HEK293 (cell line): Measurements from ENCODE around the gene TPM2.

ENCODE experiments used
- SALL2 ChIP-seq: fragments of 450-650 bp; formaldehyde crosslinking; IDR thresholded peaks from 2 replicates; pipeline ENCODE4 v1.5.0; 2017; ENCODE audit warnings: missing biosample characterization, mild to moderate bottlenecking, missing genetic modification characterization, borderline replicate concordance
- SP3 ChIP-seq: fragments of 450-650 bp; formaldehyde crosslinking; IDR thresholded peaks from 2 replicates; pipeline ENCODE4 v1.5.1; 2016; ENCODE audit warnings: missing biosample characterization, missing genetic modification characterization
- SP7 ChIP-seq: fragments of 450-650 bp; formaldehyde crosslinking; IDR thresholded peaks from 2 replicates; pipeline ENCODE4 v1.5.1; 2016; ENCODE audit warnings: missing biosample characterization, missing genetic modification characterization
- TCF7L2 ChIP-seq: IDR thresholded peaks from 2 replicates; pipeline ENCODE4 v1.6.1; 2011; ENCODE audit warnings: low read depth, mild to moderate bottlenecking, inconsistent platforms, low read length, moderate library complexity, borderline replicate concordance
- ZBTB48 ChIP-seq: fragments of 450-650 bp; formaldehyde crosslinking; IDR thresholded peaks from 2 replicates; pipeline ENCODE4 v1.5.1; 2016; ENCODE audit warnings: missing biosample characterization, missing genetic modification characterization
- ZBTB7A ChIP-seq: fragments of 450-650 bp; formaldehyde crosslinking; IDR thresholded peaks from 2 replicates; pipeline ENCODE4 v1.5.1; 2016; ENCODE audit warnings: low read depth, missing biosample characterization, missing genetic modification characterization
- ZBTB8A ChIP-seq: fragments of 450-650 bp; formaldehyde crosslinking; IDR thresholded peaks from 2 replicates; pipeline ENCODE4 v1.5.1; 2016; ENCODE audit warnings: missing biosample characterization, missing genetic modification characterization
- ZNF112 ChIP-seq: fragments of 450-650 bp; formaldehyde crosslinking; IDR thresholded peaks from 2 replicates; pipeline ENCODE4 v1.5.0; 2017; ENCODE audit warnings: missing biosample characterization, missing genetic modification characterization
- ZNF211 ChIP-seq: fragments of 450-650 bp; formaldehyde crosslinking; IDR thresholded peaks from 2 replicates; pipeline ENCODE4 v1.5.1; 2016; ENCODE audit warnings: low read depth, missing biosample characterization, missing genetic modification characterization
- ZNF24 ChIP-seq: fragments of 450-650 bp; formaldehyde crosslinking; IDR thresholded peaks from 2 replicates; pipeline ENCODE4 v1.5.1; 2016; ENCODE audit warnings: missing biosample characterization, missing genetic modification characterization
- ZNF510 ChIP-seq: fragments of 450-650 bp; formaldehyde crosslinking; IDR thresholded peaks from 2 replicates; pipeline ENCODE4 v1.5.1; 2018; ENCODE audit warnings: mild to moderate bottlenecking, missing genetic modification characterization, missing biosample characterization; ENCODE audit not compliant: insufficient replicate concordance
- ZNF544 ChIP-seq: fragments of 450-650 bp; formaldehyde crosslinking; IDR thresholded peaks from 2 replicates; pipeline ENCODE4 v1.5.0; 2017; ENCODE audit warnings: missing biosample characterization, missing genetic modification characterization
- ZNF580 ChIP-seq: fragments of 450-650 bp; formaldehyde crosslinking; IDR thresholded peaks from 2 replicates; pipeline ENCODE4 v1.5.1; 2016; ENCODE audit warnings: missing biosample characterization, missing genetic modification characterization
- ZNF585B ChIP-seq: fragments of 450-650 bp; formaldehyde crosslinking; IDR thresholded peaks from 2 replicates; pipeline ENCODE4 v1.5.1; 2016; ENCODE audit warnings: missing biosample characterization, missing genetic modification characterization
- ZNF623 ChIP-seq: fragments of 450-650 bp; formaldehyde crosslinking; IDR thresholded peaks from 2 replicates; pipeline ENCODE4 v1.5.1; 2016; ENCODE audit warnings: missing biosample characterization, missing genetic modification characterization
- ZNF626 ChIP-seq: fragments of 450-650 bp; sonication (Bioruptor Pico); formaldehyde crosslinking; IDR thresholded peaks from 2 replicates; pipeline ENCODE4 v1.5.1; 2018; ENCODE audit warnings: missing biosample characterization, missing genetic modification characterization, inconsistent platforms
- ZNF629 ChIP-seq: fragments of 450-650 bp; formaldehyde crosslinking; IDR thresholded peaks from 2 replicates; pipeline ENCODE4 v1.5.1; 2017; ENCODE audit warnings: missing biosample characterization, missing genetic modification characterization
- ZNF658 ChIP-seq: fragments of 450-650 bp; formaldehyde crosslinking; IDR thresholded peaks from 2 replicates; pipeline ENCODE4; 2016; ENCODE audit warnings: missing biosample characterization, missing genetic modification characterization
- ZNF677 ChIP-seq: fragments of 450-650 bp; IDR thresholded peaks from 2 replicates; pipeline ENCODE4 v1.5.0; 2018; ENCODE audit warnings: missing biosample characterization, mild to moderate bottlenecking, missing genetic modification characterization, moderate library complexity
- ZNF692 ChIP-seq: fragments of 450-650 bp; formaldehyde crosslinking; IDR thresholded peaks from 2 replicates; pipeline ENCODE4 v1.5.1; 2016; ENCODE audit warnings: missing biosample characterization, missing genetic modification characterization
- ZNF785 ChIP-seq: fragments of 450-650 bp; formaldehyde crosslinking; IDR thresholded peaks from 2 replicates; pipeline ENCODE4 v1.5.1; 2016; ENCODE audit warnings: missing biosample characterization, missing genetic modification characterization
- ZNF791 ChIP-seq: fragments of 450-650 bp; formaldehyde crosslinking; IDR thresholded peaks from 2 replicates; pipeline ENCODE4 v1.5.1; 2016; ENCODE audit warnings: missing biosample characterization, missing genetic modification characterization
- ZSCAN4 ChIP-seq: fragments of 450-650 bp; formaldehyde crosslinking; IDR thresholded peaks from 2 replicates; pipeline ENCODE4 v1.5.1; 2017; ENCODE audit warnings: missing biosample characterization, missing genetic modification characterization
- TF ChIP-seq, protein P1 (sequence below): IDR thresholded peaks from 2 replicates; pipeline ENCODE4 v1.6.1; 2011; ENCODE audit warnings: mild to moderate bottlenecking, low read depth, low read length, borderline replicate concordance
- TF ChIP-seq, protein P2 (sequence below): fragments of 450-650 bp; formaldehyde crosslinking; IDR thresholded peaks from 2 replicates; pipeline ENCODE4; 2016; ENCODE audit warnings: missing biosample characterization, missing genetic modification characterization
- TF ChIP-seq, protein P3 (sequence below): fragments of 450-650 bp; formaldehyde crosslinking; IDR thresholded peaks from 2 replicates; pipeline ENCODE4 v1.5.1; 2017; ENCODE audit warnings: missing biosample characterization, missing genetic modification characterization
- TF ChIP-seq, protein P4 (sequence below): fragments of 450-650 bp; formaldehyde crosslinking; IDR thresholded peaks from 2 replicates; pipeline ENCODE4 v1.5.1; 2016; ENCODE audit warnings: missing biosample characterization, missing genetic modification characterization

The TPM2 gene

GRCh38 chr9:35731415-35732184, 41.9 kb upstream of the TPM2 start (continued):
- 0 out of 2 replicates have a peak, but pooled peaks have one; percentile 8 for TF ChIP-seq ZNF692
- no peak for TF ChIP-seq ZNF658
- no peak for TF ChIP-seq SALL2 (tag by site-specific recombination)
- TF ChIP-seq ZNF211, result no peak
- TF ChIP-seq ZBTB48 (tag by site-specific recombination), result peak; percentile 54; the same call in 1 of the 2 replicates
- no peak for TF ChIP-seq ZNF791 (tag by site-specific recombination)
- TF ChIP-seq SP7 (tag by site-specific recombination), result no peak
- no peak for TF ChIP-seq ZNF510 (tag by site-specific recombination)
- TF ChIP-seq SP3 (tag by site-specific recombination), result no peak
- TF ChIP-seq, protein P1, sequence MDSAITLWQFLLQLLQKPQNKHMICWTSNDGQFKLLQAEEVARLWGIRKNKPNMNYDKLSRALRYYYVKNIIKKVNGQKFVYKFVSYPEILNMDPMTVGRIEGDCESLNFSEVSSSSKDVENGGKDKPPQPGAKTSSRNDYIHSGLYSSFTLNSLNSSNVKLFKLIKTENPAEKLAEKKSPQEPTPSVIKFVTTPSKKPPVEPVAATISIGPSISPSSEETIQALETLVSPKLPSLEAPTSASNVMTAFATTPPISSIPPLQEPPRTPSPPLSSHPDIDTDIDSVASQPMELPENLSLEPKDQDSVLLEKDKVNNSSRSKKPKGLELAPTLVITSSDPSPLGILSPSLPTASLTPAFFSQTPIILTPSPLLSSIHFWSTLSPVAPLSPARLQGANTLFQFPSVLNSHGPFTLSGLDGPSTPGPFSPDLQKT, result no peak
- TF ChIP-seq ZNF24, result no peak
- no peak for TF ChIP-seq ZNF112
- TF ChIP-seq ZNF629 (tag by site-specific recombination), result no peak
- no peak for TF ChIP-seq TCF7L2
- TF ChIP-seq, protein P2, sequence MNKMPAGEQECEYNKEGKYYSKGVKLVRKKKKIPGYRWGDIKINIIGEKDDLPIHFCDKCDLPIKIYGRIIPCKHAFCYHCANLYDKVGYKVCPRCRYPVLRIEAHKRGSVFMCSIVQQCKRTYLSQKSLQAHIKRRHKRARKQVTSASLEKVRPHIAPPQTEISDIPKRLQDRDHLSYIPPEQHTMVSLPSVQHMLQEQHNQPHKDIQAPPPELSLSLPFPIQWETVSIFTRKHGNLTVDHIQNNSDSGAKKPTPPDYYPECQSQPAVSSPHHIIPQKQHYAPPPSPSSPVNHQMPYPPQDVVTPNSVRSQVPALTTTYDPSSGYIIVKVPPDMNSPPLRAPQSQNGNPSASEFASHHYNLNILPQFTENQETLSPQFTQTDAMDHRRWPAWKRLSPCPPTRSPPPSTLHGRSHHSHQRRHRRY (tag by site-specific recombination), result no peak
- no peak for TF ChIP-seq ZBTB8A (tag by site-specific recombination)
- no peak for TF ChIP-seq ZNF623 (tag by site-specific recombination)
- TF ChIP-seq, protein P3, sequence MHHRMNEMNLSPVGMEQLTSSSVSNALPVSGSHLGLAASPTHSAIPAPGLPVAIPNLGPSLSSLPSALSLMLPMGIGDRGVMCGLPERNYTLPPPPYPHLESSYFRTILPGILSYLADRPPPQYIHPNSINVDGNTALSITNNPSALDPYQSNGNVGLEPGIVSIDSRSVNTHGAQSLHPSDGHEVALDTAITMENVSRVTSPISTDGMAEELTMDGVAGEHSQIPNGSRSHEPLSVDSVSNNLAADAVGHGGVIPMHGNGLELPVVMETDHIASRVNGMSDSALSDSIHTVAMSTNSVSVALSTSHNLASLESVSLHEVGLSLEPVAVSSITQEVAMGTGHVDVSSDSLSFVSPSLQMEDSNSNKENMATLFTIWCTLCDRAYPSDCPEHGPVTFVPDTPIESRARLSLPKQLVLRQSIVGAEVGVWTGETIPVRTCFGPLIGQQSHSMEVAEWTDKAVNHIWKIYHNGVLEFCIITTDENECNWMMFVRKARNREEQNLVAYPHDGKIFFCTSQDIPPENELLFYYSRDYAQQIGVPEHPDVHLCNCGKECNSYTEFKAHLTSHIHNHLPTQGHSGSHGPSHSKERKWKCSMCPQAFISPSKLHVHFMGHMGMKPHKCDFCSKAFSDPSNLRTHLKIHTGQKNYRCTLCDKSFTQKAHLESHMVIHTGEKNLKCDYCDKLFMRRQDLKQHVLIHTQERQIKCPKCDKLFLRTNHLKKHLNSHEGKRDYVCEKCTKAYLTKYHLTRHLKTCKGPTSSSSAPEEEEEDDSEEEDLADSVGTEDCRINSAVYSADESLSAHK (tag by site-specific recombination), result no peak
- no peak for TF ChIP-seq ZNF626 (tag by site-specific recombination)
- no peak for TF ChIP-seq ZNF677 (tag by site-specific recombination)
- no peak for TF ChIP-seq ZNF585B
- no peak for TF ChIP-seq ZNF785 (tag by site-specific recombination)
- TF ChIP-seq ZSCAN4 (tag by site-specific recombination), result no peak
- no peak for TF ChIP-seq ZNF580
- TF ChIP-seq ZNF544 (tag by site-specific recombination), result no peak
- 0 out of 2 replicates have a peak, but pooled peaks have one; percentile 27 for TF ChIP-seq ZBTB7A (tag by site-specific recombination)
- TF ChIP-seq, protein P4, sequence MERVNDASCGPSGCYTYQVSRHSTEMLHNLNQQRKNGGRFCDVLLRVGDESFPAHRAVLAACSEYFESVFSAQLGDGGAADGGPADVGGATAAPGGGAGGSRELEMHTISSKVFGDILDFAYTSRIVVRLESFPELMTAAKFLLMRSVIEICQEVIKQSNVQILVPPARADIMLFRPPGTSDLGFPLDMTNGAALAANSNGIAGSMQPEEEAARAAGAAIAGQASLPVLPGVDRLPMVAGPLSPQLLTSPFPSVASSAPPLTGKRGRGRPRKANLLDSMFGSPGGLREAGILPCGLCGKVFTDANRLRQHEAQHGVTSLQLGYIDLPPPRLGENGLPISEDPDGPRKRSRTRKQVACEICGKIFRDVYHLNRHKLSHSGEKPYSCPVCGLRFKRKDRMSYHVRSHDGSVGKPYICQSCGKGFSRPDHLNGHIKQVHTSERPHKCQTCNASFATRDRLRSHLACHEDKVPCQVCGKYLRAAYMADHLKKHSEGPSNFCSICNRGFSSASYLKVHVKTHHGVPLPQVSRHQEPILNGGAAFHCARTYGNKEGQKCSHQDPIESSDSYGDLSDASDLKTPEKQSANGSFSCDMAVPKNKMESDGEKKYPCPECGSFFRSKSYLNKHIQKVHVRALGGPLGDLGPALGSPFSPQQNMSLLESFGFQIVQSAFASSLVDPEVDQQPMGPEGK (tag by site-specific recombination), result no peak
